Measurements from ENCODE around the gene GRK5.

DNA sequence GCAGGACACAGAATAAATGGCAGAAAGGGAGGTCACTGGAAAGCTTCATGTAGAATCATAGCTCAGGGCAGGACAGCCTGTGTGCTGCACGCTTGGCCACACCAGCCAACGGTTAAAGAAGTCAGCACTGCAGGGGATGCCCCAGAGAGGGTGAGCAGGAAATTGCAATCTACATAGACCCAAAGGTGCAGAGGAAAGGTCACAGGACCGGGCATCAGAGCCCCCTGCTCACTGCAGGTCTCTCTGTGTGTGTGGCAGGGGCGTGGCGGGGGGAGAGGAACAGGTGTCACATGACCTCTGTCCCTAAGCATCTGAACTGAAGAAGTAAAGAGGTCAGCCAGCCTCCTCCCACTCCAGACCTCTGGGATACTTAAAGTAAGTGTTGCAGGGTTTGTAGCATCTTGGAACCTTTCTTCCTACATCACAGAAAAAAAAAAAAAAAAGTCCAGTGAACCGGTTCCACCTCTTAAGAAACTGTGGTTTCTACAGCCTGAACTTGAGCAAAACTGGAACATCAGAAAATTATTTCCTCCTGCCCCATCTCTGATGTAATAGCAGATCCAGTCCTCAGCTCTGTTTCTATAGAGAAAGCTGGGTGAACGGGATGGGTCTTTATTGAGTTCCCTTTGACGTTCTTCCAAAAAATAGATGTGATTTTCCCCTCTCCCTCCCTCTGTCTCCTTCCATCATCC lies 270.9 kb downstream of the GRK5 start:
- TF ChIP-seq CTCF (IDR thresholded peaks at IDR 0.05), result no peak
- no peak for TF ChIP-seq POLR2A (IDR thresholded peaks at IDR 0.05)
